ENCODE measurements around the gene HIVEP3.

DNA sequence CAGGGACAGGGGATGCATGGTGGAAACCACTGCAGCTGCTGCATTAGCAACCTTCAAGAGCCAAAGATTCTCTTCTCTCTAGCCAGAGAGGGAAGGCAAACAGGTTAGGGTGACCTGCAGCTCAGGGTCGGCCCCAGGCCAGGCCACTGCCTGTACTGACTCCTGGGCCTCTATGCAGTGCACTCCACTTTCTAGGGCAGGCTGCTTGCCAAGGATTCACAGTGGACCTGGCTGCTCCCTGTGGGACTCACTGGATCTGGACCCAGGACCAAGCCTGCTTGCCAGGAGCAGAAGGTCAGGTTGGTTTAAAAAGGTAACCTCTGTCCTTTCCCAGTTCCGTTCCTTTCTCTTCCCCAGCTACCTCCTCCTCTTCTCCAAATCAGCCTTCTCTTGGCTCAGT is 52.4 kb downstream of the HIVEP3 start:
- TF ChIP-seq POLR2A (IDR thresholded peaks at IDR 0.05; ENCODE audit: low read depth) (no peak), EP300 (IDR thresholded peaks at IDR 0.05) (no peak)
- TF ChIP-seq, protein P1, sequence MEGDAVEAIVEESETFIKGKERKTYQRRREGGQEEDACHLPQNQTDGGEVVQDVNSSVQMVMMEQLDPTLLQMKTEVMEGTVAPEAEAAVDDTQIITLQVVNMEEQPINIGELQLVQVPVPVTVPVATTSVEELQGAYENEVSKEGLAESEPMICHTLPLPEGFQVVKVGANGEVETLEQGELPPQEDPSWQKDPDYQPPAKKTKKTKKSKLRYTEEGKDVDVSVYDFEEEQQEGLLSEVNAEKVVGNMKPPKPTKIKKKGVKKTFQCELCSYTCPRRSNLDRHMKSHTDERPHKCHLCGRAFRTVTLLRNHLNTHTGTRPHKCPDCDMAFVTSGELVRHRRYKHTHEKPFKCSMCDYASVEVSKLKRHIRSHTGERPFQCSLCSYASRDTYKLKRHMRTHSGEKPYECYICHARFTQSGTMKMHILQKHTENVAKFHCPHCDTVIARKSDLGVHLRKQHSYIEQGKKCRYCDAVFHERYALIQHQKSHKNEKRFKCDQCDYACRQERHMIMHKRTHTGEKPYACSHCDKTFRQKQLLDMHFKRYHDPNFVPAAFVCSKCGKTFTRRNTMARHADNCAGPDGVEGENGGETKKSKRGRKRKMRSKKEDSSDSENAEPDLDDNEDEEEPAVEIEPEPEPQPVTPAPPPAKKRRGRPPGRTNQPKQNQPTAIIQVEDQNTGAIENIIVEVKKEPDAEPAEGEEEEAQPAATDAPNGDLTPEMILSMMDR (IDR thresholded peaks at IDR 0.05): no peak
